Endothelial cell of hepatic sinusoid (primary cell): Measurements from ENCODE around the gene FBXO46.
"Not testable (repeated sequence)": the region's sequence is repeated elsewhere in the genome, so short reads cannot be mapped to it uniquely, and the experiment has no call there.

Experiments
- in situ Hi-C: cut with HindIII; loops from 2 replicates; pipeline ENCODE4 v1.10.0; 2017; ENCODE audit warnings: low sequenced_read_pairs

The FBXO46 gene

DNA sequence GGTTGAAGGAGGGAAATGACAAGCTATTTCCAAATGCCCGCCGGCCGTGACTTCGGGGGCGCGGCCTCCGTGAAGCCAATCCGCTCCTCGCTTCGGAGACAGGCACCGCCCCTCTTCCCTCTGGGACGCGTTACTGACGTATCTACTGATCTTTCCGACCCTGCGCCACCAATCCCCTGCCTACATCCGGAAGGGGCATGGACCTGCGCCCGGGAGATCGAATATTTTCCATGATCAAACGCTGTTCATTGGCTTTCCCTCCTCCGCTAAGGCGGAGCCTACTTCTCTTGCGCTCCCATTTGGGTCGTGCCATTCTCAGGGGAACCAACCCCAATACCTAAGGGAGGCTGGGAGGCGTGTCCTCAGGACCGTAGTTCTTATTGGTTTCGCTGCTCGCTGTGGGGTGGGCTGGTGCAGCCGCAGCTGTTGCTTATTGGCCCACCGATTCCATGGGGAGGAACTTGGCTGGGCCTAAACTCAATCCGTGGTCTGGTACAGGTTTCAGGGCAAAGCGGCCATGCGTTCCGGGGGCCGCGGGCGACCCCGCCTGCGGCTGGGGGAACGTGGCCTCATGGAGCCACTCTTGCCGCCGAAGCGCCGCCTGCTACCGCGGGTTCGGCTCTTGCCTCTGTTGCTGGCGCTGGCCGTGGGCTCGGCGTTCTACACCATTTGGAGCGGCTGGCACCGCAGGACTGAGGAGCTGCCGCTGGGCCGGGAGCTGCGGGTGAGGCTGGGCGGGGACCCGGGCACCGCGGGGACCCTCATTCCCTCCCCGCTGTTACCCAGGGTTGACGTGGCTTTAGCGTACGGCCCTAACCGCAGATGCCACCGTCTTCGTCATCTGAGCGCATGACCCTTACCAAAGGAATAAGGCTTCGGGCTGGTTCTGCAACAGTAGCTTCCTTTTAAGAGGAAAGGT, 38.2 kb downstream of the FBXO46 start, which contains the start of gene QPCTL:
Gene QPCTL (plus strand): TSS at position 480 of the 919 bp plus-strand sequence. CDS start 38 bp downstream, at position 518.
- in situ Hi-C loops, result loop anchor here (5.0 kb wide), 1 partner anchor 40 kb away; the partner anchor contains the start of genes FBXO46 and MEIOSIN

GRCh38 chr19:45691516-45692186, 39.0 kb downstream of the FBXO46 start, which contains the start of gene SNRPD2:
Gene SNRPD2 (minus strand): TSS chr19:45691953. CDS start chr19:45691888, 65 bp downstream.
- in situ Hi-C loops, result loop anchor here (5.0 kb wide), 1 partner anchor 41 kb away; the partner anchor contains the start of genes FBXO46 and MEIOSIN

DNA sequence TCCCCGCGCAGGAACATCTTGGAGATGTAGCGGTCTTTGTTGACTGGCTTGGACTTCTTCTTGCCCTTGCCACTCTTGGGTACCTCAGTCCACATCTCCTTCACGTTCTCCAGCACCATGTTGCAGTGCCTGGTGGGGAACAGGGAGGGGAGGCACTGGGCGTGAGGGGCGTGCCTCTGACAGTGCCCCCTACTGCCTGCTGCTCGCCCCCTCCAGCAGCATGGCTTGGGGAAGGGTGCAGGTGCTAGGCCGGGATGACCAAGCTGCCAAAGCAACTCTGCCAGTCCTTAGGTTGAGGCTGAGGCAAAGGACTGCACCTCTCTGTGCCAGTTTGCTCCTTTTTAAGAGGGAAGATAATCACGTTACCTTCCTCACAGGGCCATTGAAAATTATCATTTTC, 43.1 kb downstream of the FBXO46 start:
- in situ Hi-C loops, result no loop called here

GRCh38 chr19:45685045-45685444, 45.7 kb downstream of the FBXO46 start:
- in situ Hi-C loops, result not testable (repeated sequence)

DNA sequence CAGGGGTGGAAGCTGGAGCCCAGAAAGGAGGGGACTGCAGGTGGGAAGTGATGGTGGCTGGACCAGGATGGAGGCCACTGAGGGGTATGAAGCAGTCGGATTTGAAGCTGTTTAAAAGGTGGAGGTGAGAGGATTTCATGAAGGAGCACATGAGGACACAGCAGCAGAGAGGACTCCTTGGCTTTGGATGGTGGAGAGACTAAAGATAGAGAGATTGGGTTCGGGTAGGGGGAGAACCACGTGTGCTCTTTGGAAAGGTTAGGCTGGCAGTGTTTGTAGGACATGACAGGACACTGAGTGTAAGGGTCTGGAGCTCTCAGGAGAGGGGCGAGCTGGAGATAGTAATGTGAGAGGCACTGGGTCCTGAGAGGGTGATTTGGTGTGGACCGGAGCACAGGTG, 47.8 kb downstream of the FBXO46 start:
- in situ Hi-C loops, result no loop called here

GRCh38 chr19:45682117-45682516, 48.6 kb downstream of the FBXO46 start:
- in situ Hi-C loops, result no loop called here

- in situ Hi-C loops, result no loop called here
Observed at GRCh38 chr19:45681391-45682015, 49.2 kb downstream of the FBXO46 start.

DNA sequence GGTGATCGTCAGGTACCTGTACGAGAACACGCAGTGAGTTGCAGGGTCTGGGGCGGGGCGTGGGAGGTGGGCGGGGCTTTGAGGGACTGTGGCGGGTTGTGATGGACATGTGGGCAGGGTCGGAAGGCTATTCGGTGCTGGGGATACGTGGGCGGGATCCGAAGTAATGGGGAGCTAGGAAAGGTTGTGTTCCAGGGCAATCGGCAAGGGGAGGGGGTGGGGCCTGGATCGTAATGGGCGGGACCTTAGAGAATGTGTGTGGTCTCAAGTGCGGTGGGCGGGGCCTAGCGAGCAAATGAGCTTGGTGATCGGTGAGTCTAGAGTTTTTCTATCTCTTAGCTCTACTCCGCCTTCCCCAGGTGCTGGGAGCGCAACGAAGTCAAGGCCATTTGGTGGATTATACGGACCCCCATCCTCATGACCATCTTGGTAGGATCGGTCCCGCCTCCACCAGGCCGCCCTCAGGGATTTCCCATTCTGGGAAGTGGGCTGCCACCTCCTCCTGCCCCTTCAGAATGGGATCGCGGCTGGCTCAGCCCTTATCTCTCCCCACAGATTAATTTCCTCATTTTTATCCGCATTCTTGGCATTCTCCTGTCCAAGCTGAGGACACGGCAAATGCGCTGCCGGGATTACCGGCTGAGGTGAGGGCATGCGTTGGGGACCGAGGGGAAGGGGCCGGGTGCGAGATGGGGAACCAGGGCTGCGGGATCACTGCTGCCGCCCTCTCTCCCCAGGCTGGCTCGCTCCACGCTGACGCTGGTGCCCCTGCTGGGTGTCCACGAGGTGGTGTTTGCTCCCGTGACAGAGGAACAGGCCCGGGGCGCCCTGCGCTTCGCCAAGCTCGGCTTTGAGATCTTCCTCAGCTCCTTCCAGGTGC, 53.1 kb downstream of the FBXO46 start:
- in situ Hi-C loops, result no loop called here

DNA sequence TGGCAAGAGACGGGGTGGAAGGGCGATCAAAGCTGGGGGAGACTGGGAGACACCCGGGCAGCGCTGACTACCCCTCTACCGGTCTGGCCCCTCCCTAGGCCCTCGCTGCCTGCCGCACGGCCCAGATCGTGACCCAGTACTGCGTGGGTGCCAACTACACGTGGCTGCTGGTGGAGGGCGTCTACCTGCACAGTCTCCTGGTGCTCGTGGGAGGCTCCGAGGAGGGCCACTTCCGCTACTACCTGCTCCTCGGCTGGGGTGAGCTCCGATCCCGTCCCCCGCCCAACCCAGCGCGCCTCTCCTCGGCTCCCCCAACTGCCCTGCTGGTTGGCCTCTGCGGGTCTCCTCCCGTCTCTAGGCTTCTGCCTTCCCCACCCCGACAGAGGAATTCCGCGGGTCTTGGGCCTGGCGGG, 53.8 kb downstream of the FBXO46 start:
- in situ Hi-C loops, result no loop called here

DNA sequence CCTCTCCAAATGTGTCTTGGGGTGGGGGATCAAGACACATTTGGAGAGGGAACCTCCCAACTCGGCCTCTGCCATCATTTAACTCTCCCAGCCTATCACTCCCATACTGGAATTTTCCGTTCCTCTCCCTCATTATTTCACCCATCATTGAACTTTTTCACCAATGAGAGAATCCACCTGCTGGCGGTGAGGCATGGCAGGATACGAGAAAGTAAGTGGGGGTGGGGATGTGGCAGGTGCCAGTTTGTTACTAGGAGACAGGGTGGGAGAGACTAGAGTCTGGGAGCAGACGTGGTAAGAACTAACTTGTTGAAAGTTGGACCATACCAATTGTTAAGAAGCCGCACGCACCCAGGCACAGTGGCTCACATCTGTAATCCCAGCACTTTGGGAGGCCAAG, 55.8 kb downstream of the FBXO46 start:
- in situ Hi-C loops, result no loop called here

- in situ Hi-C loops, result no loop called here
Observed at GRCh38 chr19:45670670-45671453, 59.8 kb downstream of the FBXO46 start.

GRCh38 chr19:45668342-45668871, 62.3 kb downstream of the FBXO46 start:
- in situ Hi-C loops, result no loop called here

DNA sequence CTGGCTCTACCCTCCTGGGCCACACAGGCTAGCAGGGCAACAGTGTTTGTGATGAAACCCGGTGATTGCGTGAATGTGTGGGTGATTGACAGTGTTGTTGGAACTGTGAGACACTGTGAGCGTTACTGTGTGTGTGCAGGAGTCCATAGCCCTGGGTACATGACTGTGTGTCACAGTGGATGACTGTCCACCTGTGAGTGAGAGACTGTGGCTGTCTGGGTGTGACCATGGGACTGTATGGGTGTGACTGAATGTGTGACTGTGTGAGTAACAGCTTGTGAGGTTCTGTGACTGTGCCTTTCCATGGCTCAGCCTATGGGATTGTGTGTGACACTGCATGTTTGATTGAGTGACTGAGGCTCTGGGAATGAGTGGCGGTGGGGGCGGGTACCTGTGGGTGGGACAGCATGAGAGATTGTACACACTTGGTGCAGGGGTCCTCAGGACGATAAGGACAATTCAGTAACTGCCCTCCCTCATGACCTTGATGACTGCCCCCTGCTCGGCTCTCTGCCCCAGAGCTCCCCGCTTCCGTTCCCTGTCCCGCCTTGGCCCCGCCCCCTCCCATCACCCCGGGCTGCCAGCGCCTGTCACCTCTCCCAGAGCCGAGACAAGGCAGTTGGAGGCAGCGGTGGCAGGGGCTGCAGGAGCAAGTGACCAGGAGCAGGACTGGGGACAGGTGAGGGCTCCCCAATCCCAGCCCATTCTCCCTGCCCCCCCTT, 62.9 kb downstream of the FBXO46 start, which contains the start of gene GIPR:
Gene GIPR (plus strand): TSS at position 602 of the 722 bp plus-strand sequence. CDS start 1,300 bp downstream, outside the sequence.
- in situ Hi-C loops, result no loop called here

DNA sequence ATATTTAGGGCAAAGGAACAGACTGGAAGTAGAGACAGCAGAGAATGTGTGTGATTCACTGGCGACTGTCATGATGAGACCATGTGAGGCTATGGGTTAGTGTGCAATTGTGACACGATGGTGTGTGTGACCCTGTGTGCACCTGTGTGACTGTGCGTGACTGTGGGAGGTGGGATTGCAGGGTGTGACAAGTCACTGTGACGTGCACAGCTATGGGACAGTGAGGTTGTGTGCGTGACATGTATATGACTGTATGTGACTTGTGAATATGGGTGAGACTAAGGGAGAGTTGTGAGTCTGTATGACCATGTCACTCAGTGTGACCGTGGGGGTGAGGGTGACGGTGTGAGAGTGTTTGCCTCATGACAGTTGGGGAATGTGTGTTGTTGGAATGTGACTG, 66.1 kb downstream of the FBXO46 start:
- in situ Hi-C loops, result no loop called here

DNA sequence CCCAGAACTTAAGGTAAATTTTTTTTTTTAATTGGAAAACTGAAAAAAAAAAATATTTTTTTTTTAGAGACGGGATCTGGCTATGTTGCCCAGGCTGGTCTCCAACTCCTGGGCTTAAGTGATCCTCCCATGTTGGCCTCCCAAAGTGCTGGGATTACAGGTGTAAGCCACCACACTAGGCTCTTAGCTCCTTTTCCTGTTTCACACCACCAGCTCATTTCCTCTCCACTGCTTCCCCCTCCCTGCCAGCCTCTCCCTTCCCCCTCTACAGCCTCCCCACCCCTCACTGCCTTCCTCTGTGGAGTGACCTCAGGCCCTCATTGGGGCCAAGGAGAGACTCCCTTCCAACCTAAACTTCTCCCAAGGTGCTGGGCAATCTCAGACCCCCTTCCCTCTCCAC, 66.9 kb downstream of the FBXO46 start:
- in situ Hi-C loops, result no loop called here

GRCh38 chr19:45660636-45661035, 70.1 kb downstream of the FBXO46 start:
- in situ Hi-C loops, result no loop called here
